Esophagus mucosa (tissue), 1 donor: Measurements from ENCODE around the gene IWS1. TPM values are rescaled to one million over a fixed set of nuclear protein-coding genes. Genes with fewer than 3 reads are reported as not detected.
"Not testable (repeated sequence)": the region's sequence is repeated elsewhere in the genome, so short reads cannot be mapped to it uniquely, and the experiment has no call there.

Experiments used
- ATAC-seq: fragments of 200-7000 bp; cut with Tn5 transposase; one replicate; pipeline ENCODE4 v1.9.1; 2020
- total RNA-seq: library from RNA; stranded (reverse); gene quantifications from one replicate; pipeline ENCODE4 v1.2.4, GENCODE V29; 2023
- donor health status: DM: yes; HTN: yes; CAD: no.

The IWS1 gene
- total RNA-seq, 1 donor from 2014 or later: 17.7 TPM

GRCh38 chr2:127560201-127560930, 34.1 kb upstream of the IWS1 start:
- no peak for ATAC-seq

DNA sequence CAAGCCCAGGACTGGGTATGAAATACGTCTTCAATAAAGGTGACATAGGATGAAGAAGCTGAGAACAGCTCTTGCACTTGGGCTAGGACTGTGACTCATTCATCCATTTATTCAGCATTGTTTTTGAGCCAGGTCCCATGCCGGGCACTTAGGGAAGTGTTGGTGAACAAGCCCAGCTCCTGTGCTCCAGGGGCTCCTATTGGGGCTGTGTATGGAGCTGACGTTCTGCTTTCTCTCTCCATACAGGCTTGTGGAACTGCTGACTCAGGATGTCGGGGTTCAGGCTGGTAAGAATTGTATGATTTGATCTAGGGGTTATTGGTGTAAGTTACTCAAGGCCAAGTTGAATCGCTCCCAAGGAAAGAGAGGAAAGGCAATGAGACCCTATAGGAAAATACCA, 33.2 kb upstream of the IWS1 start:
- ATAC-seq: no peak

- no peak for ATAC-seq
These were observed 32.6 kb upstream of the IWS1 start for GRCh38 chr2:127558911-127559310.

GRCh38 chr2:127552846-127553245, 26.6 kb upstream of the IWS1 start:
- no peak for ATAC-seq

DNA sequence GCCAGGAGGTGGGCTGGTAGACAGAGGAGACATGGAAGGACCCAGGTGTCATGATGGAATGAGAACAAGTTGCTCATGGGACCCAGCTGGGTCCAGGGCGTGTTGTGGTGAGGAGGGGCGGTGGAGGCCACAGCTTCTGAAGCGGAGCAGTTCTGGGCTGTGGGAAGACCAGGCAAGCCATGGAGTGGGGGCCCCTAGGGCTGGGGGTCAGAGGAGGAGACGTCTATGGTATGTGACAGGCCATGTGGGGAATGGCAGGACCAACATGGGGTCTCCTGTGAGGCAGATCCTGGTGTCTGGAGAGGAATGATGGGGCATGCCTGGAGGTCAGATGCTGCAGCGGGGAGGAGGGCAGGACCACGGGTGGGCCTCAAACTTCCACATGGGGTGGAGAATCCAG, 26.0 kb upstream of the IWS1 start:
- ATAC-seq: no peak

DNA sequence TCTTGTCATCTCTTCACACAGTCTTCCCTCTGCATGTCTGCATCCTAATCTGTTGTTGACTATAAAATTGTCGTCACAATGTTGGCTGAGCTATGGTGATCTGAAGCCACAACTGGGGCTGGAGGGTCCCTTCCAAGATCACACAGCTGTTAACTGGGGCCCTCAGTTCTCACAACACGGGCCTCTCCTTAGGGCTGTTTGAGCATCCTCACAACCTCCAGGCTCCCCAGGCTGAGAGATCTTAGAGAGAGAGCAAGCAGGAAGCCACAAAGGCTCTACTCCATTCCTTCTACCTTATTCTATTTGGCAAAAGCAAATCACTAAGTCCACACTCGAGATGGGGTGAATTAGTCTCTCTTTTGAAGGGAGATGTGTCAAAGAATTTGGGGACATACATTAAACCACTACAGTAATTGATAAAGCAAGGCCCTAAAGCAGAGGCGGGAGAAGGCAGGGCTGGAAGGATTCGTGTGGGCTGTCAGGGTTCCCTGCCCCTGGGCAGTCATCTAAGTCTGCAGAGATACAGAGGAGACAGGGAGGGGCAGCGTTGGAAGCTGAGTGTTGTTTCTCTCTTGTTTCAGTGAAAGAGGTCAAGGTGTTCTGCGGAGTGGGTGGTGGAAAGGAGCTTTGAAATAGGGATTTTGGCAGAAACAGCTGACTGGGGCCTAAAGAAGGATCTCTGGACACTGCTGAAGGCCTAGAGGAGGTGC, 25.1 kb upstream of the IWS1 start:
- ATAC-seq: no peak

DNA sequence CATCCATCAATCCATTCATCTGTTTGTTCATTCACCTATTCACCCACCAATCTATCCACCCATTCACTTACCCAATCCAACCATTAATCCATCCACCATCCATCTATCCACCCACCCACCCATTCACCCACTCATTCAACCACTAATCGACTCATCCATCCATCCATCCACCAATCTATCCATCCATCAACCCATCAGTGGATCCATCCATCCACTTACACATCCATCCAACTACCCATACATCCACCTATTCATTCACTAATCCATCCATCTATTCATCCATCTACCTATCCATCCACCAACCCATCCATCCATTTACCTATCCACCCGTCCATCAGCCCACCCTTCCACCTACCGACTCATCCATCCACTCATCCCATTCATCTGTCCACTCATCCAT, 20.5 kb upstream of the IWS1 start:
- ATAC-seq: no peak

GRCh38 chr2:127545796-127546195, 19.5 kb upstream of the IWS1 start:
- no peak for ATAC-seq

DNA sequence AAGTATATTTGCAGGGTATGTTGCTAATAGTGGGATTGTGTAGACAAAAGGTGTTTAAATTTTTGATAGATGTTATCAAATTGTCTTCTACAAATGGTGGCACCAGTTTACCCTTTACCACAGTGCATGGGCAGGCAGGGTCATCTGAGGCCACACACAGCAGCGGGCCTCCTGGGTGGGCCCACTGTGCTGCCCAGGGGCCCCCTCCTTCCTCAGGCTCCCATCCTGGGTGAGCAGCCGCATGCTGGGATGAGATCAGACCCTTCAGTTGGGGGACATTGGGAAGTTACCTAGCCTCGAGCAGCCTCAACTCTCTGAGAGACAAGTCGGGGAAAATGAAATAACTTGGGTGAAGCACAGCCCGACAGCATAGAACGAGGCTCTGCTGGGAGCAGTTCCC, 18.9 kb upstream of the IWS1 start:
- no peak for ATAC-seq

DNA sequence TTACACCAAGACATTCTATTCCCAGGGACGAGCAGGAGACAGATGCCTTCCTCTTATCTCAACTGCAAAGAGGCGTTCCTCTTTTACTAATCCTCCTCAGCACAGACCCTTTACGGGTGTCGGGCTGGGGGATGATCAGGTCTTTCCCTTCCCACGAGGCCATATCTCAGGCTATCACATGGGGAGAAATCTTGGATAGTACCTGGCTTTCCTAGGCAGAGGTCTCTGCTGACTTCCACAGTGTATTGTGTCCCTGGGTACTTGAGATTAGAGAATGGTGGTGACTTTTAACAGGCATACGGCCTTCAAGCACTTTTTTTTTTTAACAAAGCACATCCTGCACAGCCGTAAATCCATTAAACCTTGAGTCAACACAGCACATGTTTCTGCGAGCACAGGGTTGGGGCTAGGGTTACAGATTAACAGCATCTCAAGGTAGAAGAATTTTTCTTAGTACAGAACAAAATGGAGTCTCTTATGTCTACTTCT, 16.8 kb upstream of the IWS1 start:
- not testable (repeated sequence) for ATAC-seq

DNA sequence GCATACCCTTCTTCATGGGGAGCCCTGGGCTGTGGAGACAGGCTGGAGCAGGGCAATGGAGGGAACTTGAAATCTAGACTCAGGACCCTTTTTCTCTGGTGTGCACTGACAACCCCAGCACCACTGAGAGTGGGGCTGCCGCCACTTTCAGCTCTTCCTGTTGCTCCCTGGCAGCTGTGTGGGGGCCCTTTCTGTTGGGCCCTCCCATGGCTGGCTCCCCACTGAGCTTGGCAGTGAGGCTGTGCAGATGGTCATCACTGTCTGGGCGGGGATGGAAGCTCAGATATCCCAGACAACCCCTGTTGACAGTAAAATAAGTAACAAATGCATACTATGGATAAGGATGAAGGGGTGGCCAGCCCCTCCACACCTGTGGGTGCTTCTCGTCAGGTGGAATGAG, 15.9 kb upstream of the IWS1 start:
- ATAC-seq: no peak

GRCh38 chr2:127541809-127542208, 15.5 kb upstream of the IWS1 start:
- ATAC-seq: no peak

- ATAC-seq: no peak
These were observed 11.4 kb upstream of the IWS1 start for GRCh38 chr2:127537644-127538043.

DNA sequence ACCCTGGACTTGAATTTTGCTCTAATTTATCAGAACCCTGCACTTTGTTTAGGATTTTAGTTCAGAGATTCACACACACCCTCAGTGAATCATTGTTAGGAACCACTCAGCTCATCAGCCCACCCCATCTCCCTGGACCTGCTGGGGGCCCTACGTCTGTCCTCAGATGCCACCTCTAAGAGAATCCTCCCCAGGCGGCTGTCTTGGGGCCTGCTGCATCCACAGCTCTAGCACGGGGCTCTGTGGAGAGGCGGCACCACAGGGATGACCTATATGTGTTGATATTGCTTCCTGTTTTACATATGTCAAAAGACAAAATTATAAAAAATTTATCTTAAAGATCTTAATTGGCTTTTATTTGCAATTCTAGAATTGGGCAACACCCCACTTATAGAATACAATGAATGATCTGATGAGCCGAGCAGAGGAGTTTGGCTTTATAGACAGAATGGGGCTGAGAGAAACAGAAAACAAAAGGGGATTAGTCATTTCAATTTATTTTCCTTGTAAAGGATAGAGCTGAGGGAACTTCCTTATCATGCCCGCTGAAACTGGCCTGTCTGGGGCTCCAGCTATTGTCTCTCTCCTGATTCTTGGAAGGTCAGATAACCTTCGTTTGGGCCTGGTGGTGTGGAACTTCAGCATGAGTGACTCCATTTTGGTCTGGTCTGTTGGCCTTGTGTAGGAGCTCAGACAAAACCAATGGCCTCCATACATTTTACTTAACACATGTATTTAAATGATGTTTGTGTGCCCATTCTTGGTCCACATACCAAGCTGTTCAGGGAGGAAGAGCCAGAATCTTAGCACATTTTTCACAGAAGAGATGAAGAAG, 10.6 kb upstream of the IWS1 start:
- no peak for ATAC-seq

GRCh38 chr2:127535918-127536317, 9.6 kb upstream of the IWS1 start:
- ATAC-seq: no peak

GRCh38 chr2:127535422-127535901, 9.2 kb upstream of the IWS1 start, which contains the start of gene MYO7B:
MYO7B (plus strand) TSS chr2:127535683; CDS start chr2:127559723, 24,040 bp downstream.
- no peak for ATAC-seq

DNA sequence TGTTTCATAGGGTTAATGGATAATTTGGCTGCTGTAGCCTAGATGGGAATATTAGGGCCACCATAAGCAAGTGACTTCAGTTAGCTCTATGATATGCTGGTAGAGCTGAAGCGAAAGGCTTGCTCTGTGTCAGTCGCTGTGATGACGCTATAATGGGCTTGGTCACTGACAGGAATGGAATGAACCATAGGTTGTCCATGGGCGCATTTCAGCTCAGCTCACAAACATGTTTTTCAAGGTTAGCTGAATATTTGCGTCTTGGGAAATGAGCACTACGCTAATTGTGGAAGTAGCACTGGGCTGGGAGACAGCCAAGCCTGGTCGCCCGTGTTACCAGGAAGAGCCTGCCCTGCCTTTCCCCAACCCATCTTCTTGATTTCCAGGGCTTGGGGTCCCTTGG, 6.0 kb upstream of the IWS1 start:
- ATAC-seq: no peak

GRCh38 chr2:127531221-127531648, 4.9 kb upstream of the IWS1 start:
- no peak for ATAC-seq

DNA sequence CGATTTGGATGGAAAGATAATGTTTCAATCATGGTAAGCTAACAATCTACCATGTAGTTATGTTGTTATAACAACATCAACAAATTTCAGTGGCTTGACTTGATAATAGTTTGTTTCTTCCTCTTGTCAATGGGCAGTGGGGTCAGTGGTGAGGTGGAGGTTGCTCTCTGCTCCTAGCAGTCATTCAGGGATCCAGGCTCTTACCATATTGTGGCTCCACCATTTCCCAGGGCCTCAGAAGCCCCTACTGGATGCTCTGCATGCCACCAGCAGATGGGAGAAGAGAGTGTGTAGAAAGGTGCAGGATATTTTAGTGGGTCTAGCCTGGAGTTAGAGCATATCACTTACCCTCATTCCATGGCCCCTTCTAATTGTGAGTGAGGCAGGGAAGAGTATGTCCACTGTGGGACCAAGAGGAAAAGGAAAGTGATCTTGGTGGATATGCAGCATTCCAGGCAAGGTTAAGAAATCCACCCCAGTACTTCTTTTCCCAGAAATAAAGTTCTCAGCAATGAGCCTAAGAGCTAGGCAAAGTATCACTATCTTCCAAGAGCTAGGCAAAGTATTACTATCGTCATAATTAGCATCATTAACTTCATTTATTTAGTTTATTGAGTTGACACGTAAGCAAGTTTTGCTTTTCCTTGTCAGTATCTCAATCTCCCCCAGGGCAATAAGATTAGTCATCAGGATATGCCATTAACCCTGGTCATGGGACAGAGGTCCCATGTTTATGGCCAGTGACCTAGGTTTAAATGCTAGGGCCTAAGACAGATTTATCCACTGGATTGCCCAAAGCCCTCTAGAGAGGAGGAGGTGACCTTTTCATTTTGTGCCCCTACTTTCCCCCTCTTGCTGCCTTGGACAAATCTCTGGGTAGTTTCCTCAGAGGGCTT, 4.2 kb upstream of the IWS1 start:
- ATAC-seq: no peak

- not testable (repeated sequence) for ATAC-seq
These were observed 3.1 kb upstream of the IWS1 start for GRCh38 chr2:127529416-127529815.

DNA sequence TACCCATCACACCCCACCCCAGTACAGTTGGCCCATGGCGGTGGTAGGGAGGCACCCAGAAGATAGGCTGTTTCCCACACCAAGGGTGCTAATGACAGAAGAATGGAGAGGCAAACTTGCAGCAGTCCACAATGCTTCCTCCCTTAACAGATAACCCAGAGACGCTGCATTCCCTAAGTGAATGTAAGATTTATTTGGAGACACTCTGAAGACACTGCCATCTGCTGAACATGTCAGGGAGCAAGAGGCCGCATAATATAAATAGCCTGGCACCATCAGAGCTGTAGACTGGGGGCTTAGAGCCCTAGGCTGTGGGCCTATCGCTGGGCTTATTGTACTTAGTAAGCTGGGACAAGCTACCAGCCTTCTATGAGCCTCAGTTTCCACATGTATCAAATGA, 2.2 kb upstream of the IWS1 start:
- ATAC-seq: no peak
